ENCODE measurements around the gene NADK.
"Not testable (repeated sequence)": the region's sequence is repeated elsewhere in the genome, so short reads cannot be mapped to it uniquely, and the experiment has no call there.

NADK gene

GRCh38 chr1:1752190-1752589 lies 26.1 kb downstream of the NADK start:
- Histone ChIP-seq H3K9ac (ENCODE audit: low read depth, low read length) (no peak overlapping the region), H3K27ac (ENCODE audit: low read length) (no peak overlapping the region), H3K36me3 (ENCODE audit: insufficient read depth, low read depth, low read length) (peaks cover 49% of the 10 kb centered on the region), H3K4me1 (ENCODE audit: insufficient read depth, low read length) (no peaks in the 10 kb centered on the region), H3K9me3 (ENCODE audit: insufficient read depth, low read depth, low read length) (no peaks in the 10 kb centered on the region), H3K4me3 (ENCODE audit: low read length) (no peak overlapping the region), H3K27me3 (ENCODE audit: insufficient read depth, low read length) (no peaks in the 10 kb centered on the region)

- not testable (repeated sequence) for H3K9me3 ChIP-seq (ENCODE audit: insufficient read depth, low read depth, low read length); H3K27me3 ChIP-seq (ENCODE audit: insufficient read depth, low read length); H3K9ac ChIP-seq (ENCODE audit: low read depth, low read length); H3K27ac ChIP-seq (ENCODE audit: low read length); H3K4me3 ChIP-seq (ENCODE audit: low read length); H3K4me1 ChIP-seq (ENCODE audit: insufficient read depth, low read length)
- H3K36me3 ChIP-seq (ENCODE audit: insufficient read depth, low read depth, low read length), result peaks cover 30% of the 10 kb centered on the region
Measured at GRCh38 chr1:1749941-1750340, 28.3 kb downstream of the NADK start.

GRCh38 chr1:1748686-1749321 lies 29.5 kb downstream of the NADK start:
- Histone ChIP-seq H3K4me1 (ENCODE audit: insufficient read depth, low read length) (no peaks in the 10 kb centered on the region), H3K27me3 (ENCODE audit: insufficient read depth, low read length) (no peaks in the 10 kb centered on the region), H3K9ac (ENCODE audit: low read depth, low read length) (no peak overlapping the region), H3K27ac (ENCODE audit: low read length) (no peak overlapping the region), H3K36me3 (ENCODE audit: insufficient read depth, low read depth, low read length) (peaks cover 18% of the 10 kb centered on the region), H3K4me3 (ENCODE audit: low read length) (no peak overlapping the region), H3K9me3 (ENCODE audit: insufficient read depth, low read depth, low read length) (no peaks in the 10 kb centered on the region)

GRCh38 chr1:1746566-1746909 lies 31.7 kb downstream of the NADK start:
- H3K27ac ChIP-seq (ENCODE audit: low read length), result not testable (repeated sequence)

GRCh38 chr1:1745651-1746565 lies 32.4 kb downstream of the NADK start:
- H3K36me3 ChIP-seq (ENCODE audit: insufficient read depth, low read depth, low read length); H3K27me3 ChIP-seq (ENCODE audit: insufficient read depth, low read length); H3K4me1 ChIP-seq (ENCODE audit: insufficient read depth, low read length); H3K27ac ChIP-seq (ENCODE audit: low read length); H3K9me3 ChIP-seq (ENCODE audit: insufficient read depth, low read depth, low read length): not testable (repeated sequence)
- peak overlapping the region; percentile 51; the same call in 1 of the 2 replicates for H3K4me3 ChIP-seq (ENCODE audit: low read length)
- peak overlapping the region; percentile 58; the same call in 1 of the 2 replicates for H3K9ac ChIP-seq (ENCODE audit: low read depth, low read length)

More at GRCh38 chr1:1746566-1746909, 31.7 kb downstream of the NADK start:
- H3K4me3 ChIP-seq (ENCODE audit: low read length), result peak overlapping the region; percentile 51; the same call in 1 of the 2 replicates
- not testable (repeated sequence) for H3K4me1 ChIP-seq (ENCODE audit: insufficient read depth, low read length); H3K27me3 ChIP-seq (ENCODE audit: insufficient read depth, low read length); H3K36me3 ChIP-seq (ENCODE audit: insufficient read depth, low read depth, low read length); H3K9me3 ChIP-seq (ENCODE audit: insufficient read depth, low read depth, low read length); H3K9ac ChIP-seq (ENCODE audit: low read depth, low read length)

- not testable (repeated sequence) for H3K4me1 ChIP-seq (ENCODE audit: insufficient read depth, low read length); H3K4me3 ChIP-seq (ENCODE audit: low read length); H3K9me3 ChIP-seq (ENCODE audit: insufficient read depth, low read depth, low read length); H3K36me3 ChIP-seq (ENCODE audit: insufficient read depth, low read depth, low read length); H3K9ac ChIP-seq (ENCODE audit: low read depth, low read length); H3K27ac ChIP-seq (ENCODE audit: low read length); H3K27me3 ChIP-seq (ENCODE audit: insufficient read depth, low read length)
Measured at GRCh38 chr1:1742529-1742928, 35.7 kb downstream of the NADK start.

- H3K9ac ChIP-seq (ENCODE audit: low read depth, low read length); H3K4me1 ChIP-seq (ENCODE audit: insufficient read depth, low read length); H3K9me3 ChIP-seq (ENCODE audit: insufficient read depth, low read depth, low read length); H3K4me3 ChIP-seq (ENCODE audit: low read length); H3K27me3 ChIP-seq (ENCODE audit: insufficient read depth, low read length); H3K27ac ChIP-seq (ENCODE audit: low read length); H3K36me3 ChIP-seq (ENCODE audit: insufficient read depth, low read depth, low read length): not testable (repeated sequence)
Measured at GRCh38 chr1:1741013-1741412, 37.3 kb downstream of the NADK start.

- not testable (repeated sequence) for H3K27ac ChIP-seq (ENCODE audit: low read length); H3K9me3 ChIP-seq (ENCODE audit: insufficient read depth, low read depth, low read length); H3K9ac ChIP-seq (ENCODE audit: low read depth, low read length); H3K36me3 ChIP-seq (ENCODE audit: insufficient read depth, low read depth, low read length); H3K4me1 ChIP-seq (ENCODE audit: insufficient read depth, low read length); H3K4me3 ChIP-seq (ENCODE audit: low read length); H3K27me3 ChIP-seq (ENCODE audit: insufficient read depth, low read length)
Measured at GRCh38 chr1:1738799-1739337, 39.4 kb downstream of the NADK start.

GRCh38 chr1:1737675-1738590 lies 40.3 kb downstream of the NADK start:
- H3K27ac ChIP-seq (ENCODE audit: low read length); H3K36me3 ChIP-seq (ENCODE audit: insufficient read depth, low read depth, low read length); H3K9me3 ChIP-seq (ENCODE audit: insufficient read depth, low read depth, low read length); H3K4me1 ChIP-seq (ENCODE audit: insufficient read depth, low read length); H3K4me3 ChIP-seq (ENCODE audit: low read length); H3K27me3 ChIP-seq (ENCODE audit: insufficient read depth, low read length); H3K9ac ChIP-seq (ENCODE audit: low read depth, low read length): not testable (repeated sequence)

- Histone ChIP-seq H3K27ac (ENCODE audit: low read length) (no peak overlapping the region), H3K4me3 (ENCODE audit: low read length) (no peak overlapping the region), H3K9me3 (ENCODE audit: insufficient read depth, low read depth, low read length) (no peaks in the 10 kb centered on the region), H3K4me1 (ENCODE audit: insufficient read depth, low read length) (no peaks in the 10 kb centered on the region), H3K36me3 (ENCODE audit: insufficient read depth, low read depth, low read length) (no peaks in the 10 kb centered on the region), H3K9ac (ENCODE audit: low read depth, low read length) (no peak overlapping the region), H3K27me3 (ENCODE audit: insufficient read depth, low read length) (no peaks in the 10 kb centered on the region)
Measured at GRCh38 chr1:1732381-1732780, 45.9 kb downstream of the NADK start.

- Histone ChIP-seq H3K4me3 (ENCODE audit: low read length) (no peak overlapping the region), H3K4me1 (ENCODE audit: insufficient read depth, low read length) (no peaks in the 10 kb centered on the region), H3K36me3 (ENCODE audit: insufficient read depth, low read depth, low read length) (no peaks in the 10 kb centered on the region), H3K9me3 (ENCODE audit: insufficient read depth, low read depth, low read length) (no peaks in the 10 kb centered on the region), H3K27ac (ENCODE audit: low read length) (no peak overlapping the region), H3K27me3 (ENCODE audit: insufficient read depth, low read length) (no peaks in the 10 kb centered on the region), H3K9ac (ENCODE audit: low read depth, low read length) (no peak overlapping the region)
Measured at GRCh38 chr1:1730870-1731269, 47.4 kb downstream of the NADK start.

All from iPS-20b (cell line).